HG02678 (cell line): ENCODE data around the gene FIGN.

Experiments used
- ATAC-seq: cut with Tn5 transposase; IDR thresholded peaks from one replicate; pipeline ENCODE4 v1.9.1; 2021; ENCODE audit warnings: mild to moderate bottlenecking, moderate library complexity; ENCODE audit not compliant: unreplicated experiment

Gene FIGN

DNA sequence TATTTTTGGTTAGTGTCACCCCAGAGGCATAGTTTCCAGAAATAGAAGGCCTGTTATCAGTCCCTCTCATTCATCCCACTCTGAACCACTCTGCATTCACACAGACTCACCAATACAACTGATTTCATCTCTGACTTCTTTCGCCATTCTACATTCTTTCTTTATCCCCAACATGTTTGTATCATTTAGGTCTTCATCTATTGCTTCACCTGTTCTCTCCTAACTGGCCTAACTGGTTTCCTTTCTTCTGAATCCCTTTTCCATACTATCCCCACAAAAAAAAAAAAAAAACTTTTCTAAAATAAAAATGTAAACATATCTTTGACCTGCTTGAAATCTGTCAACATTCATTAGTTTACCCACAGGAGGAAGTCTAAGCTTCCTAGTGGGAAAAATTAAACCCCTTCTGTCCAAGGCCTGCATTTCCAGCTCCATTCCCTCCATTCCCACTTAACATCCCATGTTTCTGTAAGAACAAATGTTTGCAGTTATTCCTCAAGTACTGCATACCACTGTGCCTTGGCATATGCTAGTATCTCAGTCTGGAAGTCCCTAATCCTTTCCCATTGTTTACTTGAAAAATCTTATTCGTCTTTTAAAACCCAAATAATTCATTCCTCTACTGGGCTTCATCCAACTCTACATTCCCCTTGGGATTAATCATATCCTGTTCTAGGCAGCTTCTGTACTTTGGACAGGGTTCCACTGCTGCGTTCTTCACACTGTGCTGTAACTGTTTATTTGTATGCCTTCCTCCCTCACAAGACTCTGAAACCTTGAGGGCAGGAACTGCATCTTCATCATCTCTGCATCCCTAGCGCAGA, 68.5 kb downstream of the FIGN start:
- ATAC-seq = no peak

DNA sequence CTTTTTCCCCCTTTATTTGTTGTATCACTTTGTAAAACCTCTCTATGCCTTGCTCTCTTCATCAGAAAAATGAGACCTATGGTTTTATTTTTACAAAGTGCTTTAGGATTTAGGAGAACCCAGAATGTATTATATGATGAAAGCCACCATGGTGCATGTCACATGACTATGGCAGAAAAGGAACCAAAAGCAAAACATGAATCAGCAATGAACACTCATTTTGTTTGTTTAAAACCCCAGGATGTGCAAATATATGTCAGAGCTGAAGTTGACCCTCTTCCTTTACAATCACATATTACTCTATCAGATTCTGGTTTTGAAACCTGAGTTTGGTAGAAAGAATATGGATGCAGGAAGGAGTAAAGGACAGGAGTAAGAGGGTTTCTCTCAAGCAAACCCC, 70.0 kb downstream of the FIGN start:
- ATAC-seq = no peak

DNA sequence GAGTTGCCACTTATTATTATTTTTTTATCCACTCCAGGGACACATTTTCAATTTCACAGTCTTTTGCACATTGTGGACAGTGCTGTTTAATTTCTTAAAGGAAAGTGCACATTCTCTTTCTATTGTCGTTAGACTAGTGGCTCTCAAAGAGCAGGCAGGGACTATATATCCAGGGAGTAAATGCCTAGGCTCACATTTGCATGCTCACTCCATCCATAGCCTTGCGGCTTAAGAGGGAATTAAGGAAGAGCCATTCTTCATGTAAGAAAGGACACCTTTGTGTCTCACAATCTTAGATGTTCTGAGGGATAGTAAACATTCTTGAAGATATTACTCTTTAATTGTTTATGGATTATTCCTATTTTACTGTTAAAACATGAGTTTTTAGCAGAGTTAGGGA, 70.8 kb downstream of the FIGN start:
- no peak for ATAC-seq

DNA sequence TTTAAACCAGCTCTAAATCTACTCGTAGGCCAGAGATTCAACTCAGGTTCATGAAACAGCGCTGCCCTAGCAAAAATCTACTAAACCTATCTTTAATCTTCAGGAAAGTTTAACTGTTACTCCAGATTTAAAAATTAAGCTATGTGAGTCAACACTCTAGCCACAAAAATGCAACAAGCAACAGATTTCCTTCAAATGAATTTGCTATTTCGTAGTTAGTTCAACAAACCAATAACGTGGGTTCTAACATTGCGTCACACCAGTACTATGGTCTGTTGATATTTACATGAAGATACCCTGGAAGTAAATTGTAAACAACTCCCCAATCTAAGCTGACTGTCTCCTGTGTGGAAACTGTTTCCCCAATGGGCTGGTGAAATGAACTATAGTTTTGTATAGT, 71.2 kb downstream of the FIGN start:
- no peak for ATAC-seq

DNA sequence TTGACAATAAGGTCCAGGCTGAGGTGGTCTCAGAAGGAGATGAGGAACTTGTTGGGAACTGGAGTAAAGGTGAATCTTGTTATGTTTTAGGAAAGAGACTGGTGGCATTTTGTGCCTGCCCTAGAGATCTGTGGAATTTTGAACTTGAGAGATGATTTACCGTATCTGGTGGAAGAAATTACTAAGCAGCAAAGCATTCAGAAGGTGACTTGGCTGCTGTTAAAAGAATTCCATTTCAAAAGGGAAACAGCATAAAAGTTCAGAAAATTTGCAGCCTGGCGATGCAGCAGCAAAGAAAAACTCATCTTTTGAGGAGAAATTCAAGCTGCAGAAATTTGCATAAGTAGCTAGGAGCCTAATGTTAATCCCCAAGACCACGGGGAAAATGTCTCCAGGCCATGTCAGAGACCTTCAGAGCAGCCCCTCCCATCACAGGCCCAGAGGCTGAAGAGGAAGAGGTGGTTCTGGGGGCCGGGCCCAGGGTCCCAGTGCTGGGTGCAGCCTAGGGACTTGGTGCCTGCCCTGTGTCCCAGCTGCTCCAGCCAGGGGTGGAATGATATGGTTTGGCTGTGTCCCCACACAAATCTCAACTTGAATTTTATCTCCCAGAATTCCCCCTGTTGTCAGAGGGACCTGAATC, 73.5 kb downstream of the FIGN start:
- no peak for ATAC-seq

DNA sequence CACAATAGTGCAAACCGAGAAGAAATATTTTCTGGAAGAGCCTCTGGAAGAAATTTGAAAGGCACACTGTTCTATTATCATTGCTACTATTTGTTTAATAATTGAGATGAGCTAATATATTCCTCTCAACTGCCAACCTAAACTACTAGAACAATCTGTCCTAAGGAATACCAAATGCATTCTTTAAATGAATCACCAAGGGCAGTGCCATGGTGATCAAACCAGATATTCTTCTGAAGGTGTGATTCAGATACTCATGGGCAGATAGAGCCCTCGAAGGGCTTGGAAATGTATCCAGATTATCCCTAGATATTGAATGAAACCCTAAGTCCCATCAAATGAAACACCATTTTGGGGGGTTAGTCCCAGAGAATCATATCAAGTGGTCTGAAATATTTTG, 76.6 kb downstream of the FIGN start:
- no peak for ATAC-seq

DNA sequence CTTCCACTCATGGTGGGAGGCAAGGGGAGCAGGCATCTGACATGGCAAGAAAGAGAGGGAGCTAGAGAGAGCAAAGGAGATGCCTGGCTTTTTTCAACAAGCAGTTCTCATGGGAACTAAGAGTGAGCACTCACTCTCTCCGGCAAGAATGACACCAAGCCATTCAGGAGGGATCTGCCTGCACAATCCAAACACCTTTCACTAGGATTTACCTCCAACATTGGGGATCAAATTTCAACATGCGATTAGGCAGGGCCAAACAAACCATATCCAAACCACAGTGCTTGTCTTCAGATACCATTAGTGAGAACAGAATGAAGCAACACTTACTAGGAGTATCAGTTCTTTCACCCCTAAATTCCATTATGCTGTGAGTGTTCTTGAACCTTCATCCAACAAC, 77.3 kb downstream of the FIGN start:
- no peak for ATAC-seq

DNA sequence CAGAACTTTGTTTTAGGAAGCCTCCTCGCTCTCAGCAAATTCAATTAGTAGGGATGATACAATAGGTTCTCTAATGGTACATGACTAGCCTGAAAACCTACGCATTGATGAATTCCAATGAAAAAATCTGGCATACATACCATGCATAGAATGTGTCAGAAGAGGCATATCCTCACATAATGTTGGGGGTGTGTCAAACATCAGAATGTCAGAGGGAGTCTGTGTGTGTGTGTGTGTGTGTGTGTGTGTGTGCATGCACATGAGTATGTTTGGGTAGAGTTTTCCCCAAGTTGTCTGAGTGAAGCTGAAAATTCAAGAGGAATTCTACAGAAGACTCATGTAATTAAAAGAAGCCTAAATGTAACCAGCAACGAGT, 78.5 kb downstream of the FIGN start:
- ATAC-seq = no peak

DNA sequence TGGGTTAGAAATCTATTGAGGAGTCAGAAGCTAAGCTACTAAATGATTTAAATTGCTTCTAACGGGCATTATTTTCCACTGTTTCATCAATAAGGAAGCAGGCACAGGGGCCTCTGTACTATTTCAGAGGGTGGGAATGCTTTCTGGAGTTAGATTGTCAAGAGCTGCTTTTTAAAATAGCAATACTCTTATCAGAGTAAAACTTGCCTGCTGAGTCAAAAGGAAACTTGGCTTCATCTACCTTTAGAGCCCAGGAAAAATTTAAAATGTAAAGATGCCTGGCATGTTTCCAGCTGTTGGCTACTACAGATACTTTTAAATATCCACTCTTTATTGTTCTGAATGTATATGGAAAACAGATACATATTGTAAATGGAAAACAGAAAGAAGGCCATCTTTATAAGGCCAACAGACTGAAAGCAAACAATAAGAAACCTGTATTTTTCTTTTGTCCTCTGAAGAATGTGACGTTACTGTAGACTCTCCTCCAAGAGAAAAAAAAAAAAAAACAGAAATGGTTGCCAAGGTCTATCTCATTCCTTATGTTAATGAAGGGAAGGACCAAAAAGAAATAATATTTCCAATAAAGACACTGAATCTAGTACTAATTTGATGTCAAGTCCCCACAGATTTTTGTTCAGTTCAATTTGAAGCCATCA, 79.1 kb downstream of the FIGN start:
- no peak for ATAC-seq

DNA sequence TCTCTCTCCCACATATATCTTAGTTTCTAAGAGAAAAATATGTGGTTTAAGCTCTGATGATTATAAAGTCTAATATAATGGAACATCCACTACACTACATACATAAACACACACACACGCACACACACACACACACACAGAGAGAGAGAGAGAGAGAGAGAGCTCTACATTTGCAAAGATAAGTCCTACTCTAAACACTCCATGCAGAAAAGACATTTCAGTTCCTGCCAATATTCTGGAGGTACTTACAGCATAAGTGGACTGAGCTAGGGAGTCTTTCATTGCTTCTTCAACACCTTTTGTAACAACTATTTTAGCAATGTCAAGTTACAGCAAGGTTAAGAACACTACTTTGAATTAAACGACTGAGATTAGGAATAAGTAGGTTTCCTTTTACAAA, 80.1 kb downstream of the FIGN start:
- ATAC-seq = no peak

DNA sequence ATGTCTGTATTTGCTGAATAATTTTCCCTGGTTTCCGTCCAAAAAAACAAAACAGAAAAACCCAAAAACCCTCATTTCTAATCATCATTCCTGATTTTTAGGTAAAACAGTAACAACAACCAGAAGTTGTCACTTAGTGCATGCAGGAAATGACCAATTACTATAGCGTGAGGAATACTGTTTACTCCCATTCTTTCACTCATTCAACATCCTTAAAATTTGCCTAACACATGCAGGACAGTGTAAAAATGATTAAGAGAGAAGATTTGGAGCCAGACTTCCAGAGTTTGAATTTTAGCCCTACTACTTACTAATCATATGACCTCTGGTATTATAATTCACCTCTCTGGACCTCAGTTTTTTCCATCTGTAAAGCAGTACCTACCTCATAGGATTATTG, 83.1 kb downstream of the FIGN start:
- no peak for ATAC-seq

DNA sequence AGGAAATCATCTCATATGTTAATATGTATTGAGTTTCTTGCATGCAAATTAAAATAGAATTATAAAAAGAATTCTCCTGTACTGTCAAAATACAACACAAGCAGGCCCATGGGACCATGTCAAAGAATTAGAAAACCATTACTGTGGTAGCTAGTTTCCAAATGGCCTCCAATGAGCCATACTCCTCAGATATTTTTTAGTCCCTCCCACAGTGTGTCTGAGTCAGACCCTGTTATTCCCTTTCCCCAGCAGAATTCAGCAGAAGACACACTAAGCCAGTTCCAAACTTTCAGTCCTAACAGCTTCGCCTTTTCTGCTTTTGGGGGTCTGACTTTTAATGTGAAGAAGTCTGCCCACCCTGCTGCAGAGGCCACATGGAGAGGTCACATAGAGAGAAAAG, 86.7 kb downstream of the FIGN start:
- ATAC-seq = no peak

DNA sequence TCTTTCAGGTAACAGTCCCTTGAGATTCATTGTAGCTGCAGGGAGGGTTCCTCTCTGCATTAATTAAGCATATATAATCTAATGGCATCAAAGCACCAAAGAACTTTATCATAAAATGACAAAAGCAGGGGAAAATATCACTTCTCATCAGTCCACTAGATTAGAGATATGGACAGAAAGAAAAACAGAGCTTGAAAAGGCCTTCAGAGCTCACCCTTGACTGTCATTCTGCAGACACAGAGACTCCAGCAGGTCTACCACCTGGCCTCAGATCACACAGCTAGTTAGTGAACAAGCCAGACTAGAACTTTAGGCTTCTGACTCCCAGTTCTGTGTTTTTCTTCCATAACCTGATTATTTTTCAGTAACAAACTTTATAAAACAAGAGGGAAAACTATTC, 88.5 kb downstream of the FIGN start:
- ATAC-seq = no peak

DNA sequence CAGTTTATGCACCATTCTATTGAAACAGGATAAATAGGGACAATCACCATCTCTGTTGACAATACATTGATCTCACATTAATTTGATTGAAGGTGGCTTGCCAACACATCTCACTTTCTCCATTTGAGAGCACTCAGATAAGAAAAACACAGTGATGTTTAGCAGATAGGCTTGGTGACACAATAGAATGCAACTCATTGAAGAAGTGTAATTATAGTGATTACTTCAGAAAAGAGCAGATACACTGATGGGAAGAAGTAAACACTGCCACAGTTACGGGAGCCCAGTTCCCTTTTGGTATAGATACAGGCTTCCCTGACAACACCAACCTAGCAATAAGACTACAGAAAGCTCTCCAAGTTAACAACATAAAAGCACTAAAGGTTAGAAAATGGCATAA, 89.1 kb downstream of the FIGN start:
- no peak for ATAC-seq

DNA sequence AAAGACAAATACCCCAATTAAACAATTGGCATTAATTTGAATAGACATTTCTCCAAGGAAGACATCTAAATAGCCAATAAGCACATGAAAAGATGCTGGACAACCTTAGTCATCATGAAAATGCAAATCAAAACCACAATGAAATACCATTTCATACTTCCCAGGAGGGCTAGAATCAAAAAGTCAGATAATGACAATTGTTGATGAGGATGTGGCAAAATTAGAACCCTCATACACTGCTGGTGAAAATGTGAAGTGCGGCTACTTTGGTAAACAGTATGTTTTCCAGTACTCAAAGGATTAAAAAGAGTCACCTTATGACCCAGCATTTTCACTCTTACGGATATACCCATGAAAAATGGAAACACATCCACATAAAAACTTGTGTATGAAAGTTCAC, 91.6 kb downstream of the FIGN start:
- no peak for ATAC-seq

DNA sequence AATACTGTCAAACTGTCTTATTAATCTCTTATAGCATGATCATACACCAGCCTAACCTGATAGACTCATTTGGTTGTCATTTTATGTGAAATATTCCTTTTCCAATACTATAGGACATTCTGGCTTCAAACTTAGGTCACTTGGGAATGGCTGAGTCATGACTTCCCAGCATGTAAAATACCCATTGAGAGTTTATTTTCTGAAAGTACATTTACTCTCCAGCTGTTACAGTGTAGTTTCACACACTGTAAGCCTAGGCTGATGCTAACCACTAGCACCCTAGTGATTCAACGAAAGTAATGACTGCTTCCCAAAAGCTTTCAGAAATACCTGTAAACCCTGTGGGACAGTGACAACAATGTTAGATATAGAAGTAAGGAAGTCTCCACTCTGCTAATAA, 93.8 kb downstream of the FIGN start:
- ATAC-seq = no peak

DNA sequence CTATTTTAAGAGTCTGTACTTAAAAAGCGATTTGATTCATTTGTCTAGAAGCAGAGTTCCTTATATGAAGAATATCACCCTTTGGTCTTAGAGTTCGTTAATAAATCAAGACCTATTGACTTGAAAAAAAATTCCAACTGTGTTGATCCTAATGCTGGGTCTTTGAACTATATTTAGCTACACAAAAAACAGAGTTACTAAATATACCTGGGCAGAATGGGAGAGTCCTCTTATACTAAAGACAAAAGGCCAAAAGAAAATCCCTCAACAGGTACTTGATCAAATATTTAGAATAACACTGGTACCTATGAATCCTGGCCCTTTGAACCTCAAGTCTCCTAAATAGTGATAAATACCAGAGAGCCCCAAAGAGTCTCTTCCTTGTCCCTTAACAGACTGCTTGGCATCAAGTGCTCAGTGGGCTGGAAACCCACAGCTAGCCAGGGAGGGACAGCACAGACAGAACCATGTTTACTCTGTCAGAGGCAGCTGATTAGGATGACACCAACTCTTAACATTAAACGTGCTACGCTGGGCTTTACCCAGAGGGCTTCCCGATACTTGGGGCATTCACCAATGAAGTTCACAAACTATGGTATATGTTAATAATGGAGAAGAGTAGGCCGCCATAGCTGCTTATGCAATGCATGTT, 95.1 kb downstream of the FIGN start:
- no peak for ATAC-seq

DNA sequence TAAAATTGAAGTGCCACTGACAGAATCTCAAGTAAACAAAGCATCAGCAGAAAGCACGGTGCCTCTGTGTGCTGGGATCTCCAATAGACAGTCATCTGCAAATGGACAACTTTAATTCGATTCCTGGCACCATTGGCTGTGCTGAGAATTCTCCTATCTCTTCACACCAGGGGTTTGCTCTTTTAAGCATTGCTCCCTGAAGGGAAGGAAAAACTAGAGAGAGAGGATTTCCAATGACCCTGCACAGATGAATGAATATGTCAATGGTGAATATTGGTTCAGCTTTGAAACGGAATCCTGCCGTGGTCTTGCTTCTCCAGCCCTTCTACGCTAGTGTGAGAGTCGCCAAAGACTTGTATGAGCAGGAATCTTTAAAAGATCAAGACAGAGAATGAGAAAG, 97.9 kb downstream of the FIGN start:
- no peak for ATAC-seq

DNA sequence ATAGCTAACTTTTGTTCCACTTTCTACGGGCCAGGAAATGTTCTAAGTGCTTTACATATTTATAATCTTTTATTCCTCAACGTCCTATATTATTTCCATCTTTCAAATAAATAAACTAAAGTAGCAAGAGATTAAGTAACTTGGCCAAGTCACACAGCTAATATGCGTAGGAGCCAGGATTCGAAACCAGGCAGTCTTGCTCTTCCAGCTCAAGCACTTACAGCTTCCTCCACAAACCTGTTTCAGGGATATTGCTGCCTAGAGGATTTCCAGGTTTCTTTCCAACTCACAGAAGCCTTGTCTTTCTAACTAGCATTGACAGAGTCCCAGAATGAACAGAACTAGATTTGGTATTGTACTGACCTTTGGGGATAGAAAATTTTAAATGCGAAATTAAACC, 102.5 kb downstream of the FIGN start:
- no peak for ATAC-seq

DNA sequence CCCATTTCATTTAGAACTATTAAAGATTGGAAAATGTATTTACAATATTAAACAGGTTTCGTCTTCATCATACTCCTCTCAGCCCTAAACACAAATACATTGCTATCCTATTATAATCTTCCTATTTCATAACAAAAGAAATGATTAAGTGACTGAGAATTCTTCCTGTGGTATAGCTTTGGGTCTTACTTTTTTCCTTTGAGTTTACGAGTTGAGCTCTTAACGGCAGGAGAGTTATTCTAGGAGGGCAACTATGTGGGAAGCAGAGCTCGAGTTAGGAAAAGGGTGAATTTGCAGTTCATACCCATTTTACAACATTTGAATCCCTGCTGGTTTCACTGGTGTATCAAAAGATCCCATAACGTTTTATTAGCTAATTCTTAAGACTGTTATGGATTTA, 105.0 kb downstream of the FIGN start:
- ATAC-seq = no peak

DNA sequence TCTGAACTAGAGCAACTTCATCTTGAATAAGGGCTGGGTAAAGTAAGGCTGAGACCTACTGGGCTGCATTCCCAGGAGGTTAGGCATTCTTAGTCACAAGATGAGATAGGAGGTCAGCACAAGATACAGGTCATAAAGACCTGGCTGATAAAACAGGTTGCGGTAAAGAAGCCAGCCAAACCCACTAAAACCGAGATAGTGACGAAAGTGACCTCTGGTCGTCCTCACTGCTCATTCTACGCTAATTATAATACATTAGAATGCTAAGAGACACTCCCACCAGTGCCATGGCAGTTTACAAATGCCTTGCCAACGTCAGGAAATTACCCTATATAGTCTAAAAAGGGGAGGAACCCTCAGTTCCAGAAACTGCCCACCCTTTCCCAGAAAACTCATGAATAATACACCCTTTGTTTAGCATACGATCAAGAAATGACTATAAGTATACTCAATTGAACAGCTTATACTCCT, 109.1 kb downstream of the FIGN start:
- ATAC-seq = no peak

DNA sequence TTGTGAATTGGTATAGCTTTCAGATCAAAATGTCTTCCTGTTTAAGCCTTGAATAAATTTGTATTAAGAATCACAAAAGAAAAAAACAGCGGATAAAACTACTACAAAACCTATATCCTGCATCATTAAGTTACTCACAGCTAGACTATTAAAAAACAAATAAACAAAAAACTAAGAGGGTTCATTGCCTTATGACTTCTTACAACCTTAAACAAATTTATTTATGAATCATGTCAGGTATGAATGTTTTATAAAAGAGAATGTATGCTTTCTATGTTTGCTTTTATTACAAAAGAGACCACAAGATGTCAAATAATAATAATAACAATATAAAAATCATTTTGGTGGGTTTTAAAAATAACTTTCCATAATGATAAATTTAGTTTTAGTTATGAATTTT, 109.6 kb downstream of the FIGN start:
- no peak for ATAC-seq
